Liver (tissue), 3 donors: ENCODE measurements around the gene TREM2.

Experiments
- CTCF ChIP-seq: fragments of 150-350 bp; IDR thresholded peaks from 2 replicates; pipeline ENCODE4 v1.5.1; 2017; ENCODE audit warnings: improper control_type of control experiment, low read depth, low read length; ENCODE audit not compliant: missing input control
- FOXA1 ChIP-seq: IDR thresholded peaks from 2 replicates; pipeline ENCODE4 v1.6.1; 2016; ENCODE audit warnings: antibody characterized with exemption
- MAX ChIP-seq: IDR thresholded peaks from 2 replicates; pipeline ENCODE4 v1.6.1; 2016; ENCODE audit warnings: antibody characterized with exemption
- RAD21 ChIP-seq, 2 donors: IDR thresholded peaks; 2 replicates each; pipeline ENCODE4 v1.6.1; 2016; ENCODE audit warnings: antibody characterized with exemption in 2 of 2, mild to moderate bottlenecking in 2 of 2
- REST ChIP-seq: IDR thresholded peaks from 2 replicates; pipeline ENCODE4 v1.6.1; 2016; ENCODE audit warnings: antibody characterized with exemption, mild to moderate bottlenecking
- SP1 ChIP-seq: IDR thresholded peaks from 2 replicates; pipeline ENCODE4 v1.6.1; 2018; ENCODE audit warnings: antibody characterized with exemption, mild to moderate bottlenecking
- TAF1 ChIP-seq: conservative IDR thresholded peaks from 2 replicates; pipeline ENCODE4 v1.6.1; 2016; ENCODE audit warnings: antibody characterized with exemption, mild to moderate bottlenecking
- ZBTB33 ChIP-seq: IDR thresholded peaks from 2 replicates; pipeline ENCODE4 v1.6.1; 2016; ENCODE audit warnings: antibody characterized with exemption
- donor health status: healthy.
- donor health status: healthy.

GRCh38 chr6:41187924-41188886, 25.3 kb upstream of the TREM2 start:
- TF ChIP-seq SP1 (no peak), CTCF (no peak), TAF1 (no peak), FOXA1 (no peak), MAX (no peak), RAD21 (IDR thresholded peaks at IDR 0.05) (no peak), REST (no peak), ZBTB33 (no peak)
